ENCODE results near the gene LITAFD.
"Not testable (repeated sequence)": the region's sequence is repeated elsewhere in the genome, so short reads cannot be mapped to it uniquely, and the experiment has no call there.

The LITAFD gene

GRCh38 chr16:8899709-8900317 is 17.7 kb downstream of the LITAFD start:
- no peak for DNase-seq

GRCh38 chr16:8900343-8900742 is 18.2 kb downstream of the LITAFD start:
- no peak for DNase-seq

DNA sequence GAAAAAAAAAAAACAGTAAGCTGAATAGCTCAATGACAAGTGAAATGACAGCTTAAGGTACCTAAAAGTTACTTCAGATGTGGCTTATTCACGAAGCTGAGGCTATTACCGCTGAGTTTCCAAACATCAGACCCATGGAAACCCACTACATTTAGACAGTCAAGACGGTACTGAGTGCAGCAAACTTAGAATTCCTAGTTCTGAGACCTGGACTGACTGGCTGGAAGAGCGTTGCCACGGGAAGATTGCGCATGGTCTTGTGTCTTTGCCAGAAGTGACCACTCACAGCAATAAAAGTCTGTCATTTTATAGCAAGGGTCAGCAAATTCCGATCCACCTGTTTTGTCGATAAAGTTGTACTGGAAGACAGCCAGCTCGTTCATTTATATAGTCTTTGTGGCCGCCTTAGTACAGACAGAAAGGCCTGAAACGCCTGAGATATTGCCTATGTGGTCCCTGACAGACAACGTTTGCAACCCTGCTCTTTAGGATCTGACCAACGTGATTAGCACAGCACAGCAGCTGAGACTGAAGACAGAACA is 19.2 kb downstream of the LITAFD start:
- DNase-seq = no peak

DNA sequence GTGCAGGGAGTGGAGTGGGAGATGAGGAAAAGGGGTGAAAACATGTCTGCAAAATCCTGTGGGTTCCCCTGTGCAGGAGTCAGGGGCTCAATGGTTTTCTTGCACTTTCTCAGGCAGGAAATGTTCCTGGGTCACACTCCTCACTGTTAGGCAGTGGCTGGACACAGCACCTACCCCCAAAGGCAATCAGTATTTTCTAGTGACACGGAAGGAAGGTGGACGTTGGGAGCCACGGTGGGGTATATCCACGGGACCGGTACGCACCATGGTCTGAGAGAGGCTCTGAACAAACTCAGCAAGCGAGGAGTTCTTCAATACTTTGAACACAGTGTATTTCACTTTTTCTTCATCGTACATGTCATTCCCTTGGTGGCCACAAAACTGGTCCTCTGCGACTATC is 20.9 kb downstream of the LITAFD start:
- DNase-seq = no peak

DNA sequence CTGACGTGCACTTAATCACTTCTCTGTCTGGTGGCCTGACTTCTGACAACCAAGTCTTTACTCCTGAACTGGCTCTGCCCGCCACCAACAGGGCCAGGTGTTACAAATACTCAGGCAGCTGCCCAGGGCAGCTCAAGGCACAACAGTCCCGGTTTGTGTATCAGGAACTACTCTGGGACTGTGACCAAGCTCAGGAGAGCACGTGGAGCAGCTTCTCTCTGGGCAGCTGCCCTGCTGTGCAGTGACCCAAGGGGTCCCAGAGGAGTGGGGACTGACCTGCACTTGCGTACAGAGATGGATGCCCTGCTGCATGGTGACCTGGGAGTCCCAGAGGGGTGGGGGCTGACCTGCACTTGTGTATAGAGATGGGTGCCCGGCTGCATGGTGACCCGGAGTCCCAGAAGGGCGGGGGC is 21.9 kb downstream of the LITAFD start:
- DNase-seq = no peak

DNA sequence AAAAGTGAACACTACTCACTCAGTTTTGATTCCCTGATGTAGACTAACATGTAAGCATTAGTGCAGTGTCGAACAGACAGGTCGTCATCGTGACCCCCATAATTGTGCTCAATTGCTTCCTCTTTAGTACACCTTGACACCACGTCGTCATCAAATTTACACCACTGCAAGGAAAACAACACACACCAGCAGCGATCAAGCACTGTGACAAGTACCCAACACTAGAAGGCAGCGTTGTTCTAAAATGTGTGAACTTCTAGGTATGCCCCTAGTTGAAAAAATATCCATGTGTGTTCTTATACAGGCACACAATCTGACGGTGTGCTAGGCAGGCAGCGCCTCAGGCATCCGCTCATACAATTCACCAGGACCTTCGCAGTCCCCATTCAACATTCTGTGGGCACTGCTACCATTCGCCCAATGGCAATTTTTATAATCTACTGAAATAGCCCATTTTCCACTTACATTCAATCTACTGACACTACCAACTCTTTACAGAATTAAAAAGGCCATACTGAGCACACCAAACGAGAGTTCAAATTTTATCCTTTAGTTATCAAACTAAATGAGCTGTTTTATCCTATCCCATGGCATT is 23.1 kb downstream of the LITAFD start:
- peak; percentile 4 for DNase-seq

DNA sequence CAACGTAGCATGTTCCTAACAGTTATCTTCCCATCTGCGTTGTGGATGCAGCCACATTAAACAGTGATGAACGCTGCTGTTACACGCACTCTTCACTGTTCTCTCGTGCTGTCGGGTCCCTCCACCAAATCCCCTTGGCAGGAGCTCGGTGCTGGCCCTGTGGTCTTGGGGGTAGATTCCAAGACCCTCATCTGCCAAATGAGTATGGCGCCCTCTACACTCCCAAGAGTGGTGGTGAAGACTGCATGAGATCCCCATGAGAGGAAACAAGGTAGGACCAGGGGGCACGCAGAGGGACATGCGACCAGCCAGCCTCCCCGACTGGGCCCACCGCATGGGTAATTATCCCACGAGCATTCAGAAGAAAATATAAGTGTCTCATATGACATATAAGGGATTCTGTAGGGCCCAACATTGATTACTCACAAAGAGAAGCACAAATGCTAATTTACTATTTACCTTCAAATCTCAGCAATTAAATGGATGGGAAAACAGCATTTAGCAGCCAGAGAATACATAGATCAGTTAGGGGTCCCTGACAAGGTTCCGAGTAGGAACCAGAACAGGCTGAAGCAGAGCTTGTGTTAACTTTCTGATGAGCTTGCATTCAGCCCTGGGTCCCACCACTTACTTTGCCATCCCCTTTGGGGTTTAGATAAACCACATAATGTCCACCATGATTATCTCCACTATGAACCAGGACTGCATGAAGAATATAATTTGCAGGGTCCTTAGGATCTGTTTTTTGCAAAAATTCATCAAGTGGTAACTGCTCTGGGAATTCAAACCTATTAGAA is 23.8 kb downstream of the LITAFD start:
- DNase-seq = no peak

- no peak for DNase-seq
Measured at GRCh38 chr16:8907096-8907495, 24.9 kb downstream of the LITAFD start.

GRCh38 chr16:8908810-8909468 is 26.8 kb downstream of the LITAFD start:
- DNase-seq = no peak

- DNase-seq = no peak
Measured at GRCh38 chr16:8910811-8911210, 28.7 kb downstream of the LITAFD start.

- DNase-seq = no peak
Measured at GRCh38 chr16:8912793-8913192, 30.6 kb downstream of the LITAFD start.

DNA sequence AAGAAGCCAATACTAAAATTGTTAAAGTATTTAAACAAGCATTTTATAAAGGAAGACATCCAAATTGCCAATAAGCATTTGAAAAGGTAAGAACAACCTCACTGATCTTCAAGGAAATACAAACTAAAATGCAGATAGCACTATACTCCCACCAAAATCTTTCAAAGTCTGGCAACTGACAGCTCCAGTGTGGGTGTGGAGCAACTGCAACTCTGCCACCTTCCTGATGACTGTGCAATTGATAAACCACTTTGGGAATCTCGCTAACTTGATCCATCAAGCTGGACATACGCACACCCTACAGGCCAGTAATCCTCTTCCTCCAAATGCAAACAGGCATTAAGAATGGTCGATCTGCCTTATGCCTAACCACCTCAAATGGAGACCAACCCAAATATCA is 31.9 kb downstream of the LITAFD start:
- DNase-seq = no peak

GRCh38 chr16:8915722-8916301 is 33.7 kb downstream of the LITAFD start:
- DNase-seq = no peak

DNA sequence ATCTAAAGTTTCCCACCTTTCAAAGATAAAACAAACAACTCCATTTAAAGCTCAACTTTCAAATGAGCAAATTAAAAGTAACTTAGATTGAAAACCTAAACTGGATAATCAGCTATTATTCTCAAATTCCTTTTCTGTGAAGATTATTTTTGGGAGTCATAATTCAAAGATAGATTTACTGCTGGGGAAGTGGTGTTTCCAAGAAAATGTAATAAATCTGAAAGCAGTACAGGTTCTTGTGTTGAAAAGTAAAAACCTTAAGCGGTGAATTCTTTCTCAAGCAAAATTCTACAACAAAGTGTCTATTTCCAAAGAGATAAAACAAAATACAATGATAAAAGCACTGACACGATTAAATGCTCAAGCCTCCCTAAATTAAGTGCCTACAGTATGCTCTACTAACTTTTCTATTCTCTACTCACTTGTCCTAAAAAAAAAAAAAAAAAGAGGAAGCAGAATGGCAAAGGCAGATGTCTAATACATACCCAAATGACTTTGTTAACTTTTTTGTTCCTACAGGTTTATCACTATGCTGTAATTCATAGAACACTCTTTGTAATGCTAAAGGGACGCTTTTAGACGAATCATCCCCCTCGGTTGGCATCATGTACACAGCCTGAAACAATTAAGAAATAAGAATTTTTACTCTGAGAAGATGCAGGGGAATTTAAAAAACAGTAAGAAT is 34.5 kb downstream of the LITAFD start:
- no peak for DNase-seq

DNA sequence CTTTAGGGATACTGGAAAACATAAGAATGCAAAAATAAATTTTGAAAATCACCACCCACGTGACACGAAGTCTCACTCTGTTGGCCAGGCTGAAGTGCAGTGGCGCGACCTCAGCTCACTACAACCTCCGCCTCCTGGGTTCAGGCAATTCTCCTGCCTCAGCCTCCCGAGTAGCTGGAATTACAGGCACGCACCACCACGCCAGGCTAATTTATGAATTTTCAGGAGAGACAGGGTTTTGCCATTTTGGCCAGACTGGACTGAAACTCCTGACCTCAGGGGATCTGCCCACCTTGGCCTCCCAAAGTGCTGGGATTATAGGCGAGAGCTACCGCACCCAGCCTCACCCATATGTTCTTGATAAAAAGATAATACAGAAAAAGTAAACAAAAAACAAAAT is 35.2 kb downstream of the LITAFD start:
- DNase-seq = not testable (repeated sequence)

DNA sequence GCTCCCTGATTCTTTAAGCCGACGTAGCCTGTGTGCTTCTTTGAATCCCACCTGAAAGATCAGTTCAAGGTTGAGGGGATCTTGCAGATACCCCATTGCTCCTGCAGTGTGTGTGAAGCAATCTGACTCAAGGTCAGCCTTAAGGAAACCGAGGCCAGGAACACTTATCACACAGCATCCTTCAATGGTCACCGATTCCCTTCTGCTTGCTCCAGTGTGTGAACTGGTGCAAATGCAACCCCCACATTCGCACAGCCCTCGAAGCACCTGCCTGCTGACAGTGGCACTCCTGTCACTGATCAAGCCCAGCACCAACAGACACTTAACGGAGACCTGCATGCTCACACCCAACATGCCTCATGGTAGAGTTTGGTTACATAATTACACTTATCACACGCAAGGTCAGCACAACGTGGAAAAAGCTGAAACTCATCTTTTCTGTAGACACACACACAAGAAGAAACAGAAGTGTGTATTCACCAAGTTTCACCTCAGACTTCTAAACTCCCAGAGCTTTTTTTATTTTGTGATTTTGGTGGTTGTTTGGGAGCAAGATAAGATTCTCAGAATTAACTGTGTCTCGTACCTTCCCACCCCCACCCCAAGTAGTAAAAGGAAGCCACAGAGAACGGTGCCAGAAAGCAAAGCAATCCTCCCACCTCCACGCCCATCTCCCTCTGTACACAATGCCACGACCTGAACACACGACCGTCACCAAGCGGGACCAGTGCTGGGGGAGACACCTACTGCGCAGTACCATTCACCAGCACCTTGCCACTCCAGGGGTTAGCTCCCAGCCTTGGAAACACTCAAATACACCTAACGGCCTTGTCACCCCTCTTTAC is 37.2 kb downstream of the LITAFD start:
- DNase-seq = no peak

GRCh38 chr16:8919934-8920462 is 37.8 kb downstream of the LITAFD start:
- no peak for DNase-seq

- no peak for DNase-seq
Measured at GRCh38 chr16:8920645-8921346, 38.6 kb downstream of the LITAFD start.

- DNase-seq = no peak
Measured at GRCh38 chr16:8921347-8921984, 39.3 kb downstream of the LITAFD start.

- DNase-seq = no peak
Measured at GRCh38 chr16:8923199-8923598, 41.0 kb downstream of the LITAFD start.
